GM23338 (cell line): ENCODE data around the gene MGAT3.

Experiments used
- CTCF ChIP-seq, 2 experiments: fragments of 200-600 bp in 1 of 2; sonication (generic) in 1 of 2; conservative IDR thresholded peaks; 2 replicates each; pipeline versions ENCODE4 v1.5.1 to v1.6.1; 2016 to 2017; ENCODE audit warnings: antibody characterized with exemption in 2 of 2, low read depth in 2 of 2, mild to moderate bottlenecking in 2 of 2, moderate library complexity in 1 of 2
- POLR2AphosphoS5 ChIP-seq: IDR thresholded peaks from 2 replicates; pipeline ENCODE4 v1.6.1; 2016; ENCODE audit warnings: antibody characterized with exemption, low read depth

GRCh38 chr22:39471381-39472141, 14.7 kb downstream of the MGAT3 start:
- TF ChIP-seq CTCF (conservative IDR thresholded peaks at IDR 0.05; ENCODE audit: low read depth in 2 of 2) (no peak), POLR2AphosphoS5 (no peak)
